HG03442 (cell line): ENCODE data around the gene RPL13A.
"Not testable (repeated sequence)": the region's sequence is repeated elsewhere in the genome, so short reads cannot be mapped to it uniquely, and the experiment has no call there.

Experiments used
- ATAC-seq: cut with Tn5 transposase; IDR thresholded peaks from one replicate; pipeline ENCODE4 v1.9.1; 2021; ENCODE audit warnings: mild to moderate bottlenecking, moderate library complexity; ENCODE audit not compliant: unreplicated experiment

Gene RPL13A

DNA sequence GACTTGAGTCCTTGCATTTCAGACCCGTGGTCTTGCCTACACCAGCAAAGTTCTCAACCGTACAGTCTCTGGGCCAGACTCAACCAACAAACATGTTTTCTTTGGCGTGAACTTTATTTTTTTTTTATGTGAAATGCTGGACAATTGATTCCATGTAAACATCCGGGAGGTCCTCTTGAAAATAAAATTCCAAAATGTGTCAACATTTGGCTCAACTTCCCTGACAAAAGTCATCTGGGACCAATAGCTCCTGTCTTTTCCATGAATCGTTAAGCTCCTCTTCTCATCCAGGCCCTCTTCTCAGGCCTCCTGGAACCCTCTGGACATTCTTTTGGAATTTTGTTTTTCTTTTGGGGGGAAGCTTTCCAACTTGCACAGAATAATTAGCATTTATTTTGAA, 31.6 kb upstream of the RPL13A start:
- no peak for ATAC-seq

GRCh38 chr19:49456326-49456725, 31.1 kb upstream of the RPL13A start:
- ATAC-seq = no peak

DNA sequence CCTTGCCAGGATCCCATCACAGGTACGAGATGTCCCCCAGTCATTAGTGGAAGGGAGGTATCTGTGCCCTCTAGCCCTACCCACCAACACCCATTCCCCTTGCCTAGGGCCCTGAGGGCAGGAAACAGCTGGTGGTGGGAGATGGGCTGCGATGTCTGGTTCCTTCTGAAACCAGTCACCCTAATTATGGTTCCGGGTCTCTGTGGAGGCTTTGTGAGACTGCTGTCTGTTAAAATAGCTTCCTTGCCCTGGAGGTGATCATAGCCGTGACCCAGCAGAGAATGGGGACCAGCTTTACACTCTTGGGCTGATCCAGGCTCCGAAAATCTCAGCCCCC, 28.9 kb upstream of the RPL13A start:
- ATAC-seq = no peak

- no peak for ATAC-seq
Observed at GRCh38 chr19:49459388-49459787, 28.0 kb upstream of the RPL13A start.

GRCh38 chr19:49461130-49461529, 26.3 kb upstream of the RPL13A start:
- ATAC-seq = not testable (repeated sequence)

- no peak for ATAC-seq
Observed at GRCh38 chr19:49461656-49462055, 25.8 kb upstream of the RPL13A start.

DNA sequence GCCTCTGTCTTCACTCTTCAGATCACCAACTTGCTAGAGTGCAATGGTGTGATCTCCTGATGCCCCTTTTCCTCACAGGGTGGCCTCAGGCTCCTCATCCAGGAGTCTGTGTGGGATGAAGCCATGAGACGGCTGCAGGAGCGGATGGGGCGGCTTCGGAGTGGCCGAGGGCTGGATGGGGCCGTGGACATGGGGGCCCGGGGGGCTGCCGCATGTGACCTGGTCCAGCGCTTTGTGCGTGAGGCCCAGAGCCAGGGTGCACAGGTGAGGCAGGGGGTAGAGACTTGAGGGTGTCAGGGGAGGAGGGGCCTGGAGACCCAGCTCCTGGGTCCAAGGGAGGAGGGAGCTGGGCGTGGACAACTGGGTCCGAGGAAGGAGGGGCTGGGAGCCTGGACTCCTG, 24.9 kb upstream of the RPL13A start:
- ATAC-seq = no peak

DNA sequence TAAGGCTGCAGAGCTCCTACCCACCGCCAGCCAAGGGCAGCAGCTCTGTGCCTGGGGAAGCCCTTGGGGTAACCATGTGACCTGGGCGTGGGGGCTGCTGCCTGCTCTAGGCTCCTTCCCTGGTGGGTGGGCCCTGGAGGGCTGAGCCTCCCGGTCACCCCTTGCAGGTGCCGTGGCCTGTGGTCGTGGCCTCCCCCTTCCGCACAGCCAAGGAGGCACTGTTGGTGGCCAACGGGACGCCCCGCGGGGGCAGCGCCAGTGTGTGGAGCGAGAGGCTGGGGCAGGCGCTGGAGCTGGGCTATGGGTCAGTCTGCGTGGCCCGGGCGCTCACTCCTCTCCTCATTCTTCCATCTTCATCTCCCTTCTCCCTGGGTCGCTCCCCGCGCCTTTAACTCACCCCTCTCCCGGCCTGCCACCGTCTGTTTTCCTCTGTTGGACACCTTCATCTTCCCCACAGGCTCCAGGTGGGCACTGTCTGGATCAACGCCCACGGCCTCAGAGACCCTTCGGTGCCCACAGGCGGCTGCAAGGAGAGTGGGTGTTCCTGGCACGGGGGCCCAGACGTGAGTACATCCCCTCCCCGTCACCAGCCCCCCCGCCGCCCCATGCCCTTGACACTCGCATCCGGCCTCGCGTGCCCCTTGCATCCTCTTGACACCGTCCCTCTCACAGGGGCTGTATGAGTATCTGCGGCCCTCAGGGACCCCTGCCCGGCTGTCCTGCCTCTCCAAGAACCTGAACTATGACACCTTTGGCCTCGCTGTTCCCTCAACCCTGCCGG, 23.3 kb upstream of the RPL13A start:
- no peak for ATAC-seq

- ATAC-seq = no peak
Observed at GRCh38 chr19:49465371-49465770, 22.0 kb upstream of the RPL13A start.

- ATAC-seq = no peak
Observed at GRCh38 chr19:49468199-49468598, 19.2 kb upstream of the RPL13A start.

- ATAC-seq = peak; percentile 59
Observed at GRCh38 chr19:49468746-49469447, 18.5 kb upstream of the RPL13A start.

GRCh38 chr19:49469828-49470614, 17.4 kb upstream of the RPL13A start:
- peak; percentile 44 for ATAC-seq

DNA sequence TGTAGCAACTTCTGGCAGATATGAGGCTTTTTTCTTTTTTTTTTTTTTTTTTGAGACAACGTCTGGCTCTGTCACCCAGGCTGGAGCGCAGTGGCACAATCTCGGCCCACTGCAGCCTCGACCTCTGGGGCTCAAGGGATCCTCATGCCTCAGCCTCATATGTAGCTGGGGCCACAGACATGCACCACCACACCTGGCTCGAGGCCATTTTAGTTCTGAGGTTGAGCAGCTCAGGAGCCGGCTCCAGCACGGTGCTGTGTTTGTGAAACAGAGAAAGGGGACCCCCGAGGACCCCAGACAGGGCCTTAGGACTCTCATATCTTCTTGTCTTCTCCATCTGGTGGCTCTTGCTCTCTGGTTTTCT, 16.8 kb upstream of the RPL13A start:
- ATAC-seq = no peak

- ATAC-seq = no peak
Observed at GRCh38 chr19:49472936-49473335, 14.5 kb upstream of the RPL13A start.

DNA sequence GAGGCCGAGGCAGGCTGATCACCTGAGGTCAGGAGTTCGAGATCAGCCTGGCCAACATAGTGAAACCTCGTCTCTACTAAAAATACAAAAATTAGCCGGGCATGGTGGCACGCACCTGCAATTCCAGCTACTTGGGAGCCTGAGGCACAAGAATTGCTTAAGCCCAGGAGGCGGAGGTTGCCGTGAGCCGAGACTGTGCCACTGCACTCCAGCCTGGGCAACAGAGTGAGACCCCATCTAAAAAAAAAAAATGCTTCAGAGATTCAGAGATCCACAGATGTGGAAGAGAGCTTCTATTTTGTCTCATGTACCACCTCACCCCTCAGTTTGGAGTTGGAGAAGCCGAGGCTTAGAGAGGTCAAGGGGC, 13.9 kb upstream of the RPL13A start:
- not testable (repeated sequence) for ATAC-seq

- ATAC-seq = peak; percentile 38
Observed at GRCh38 chr19:49473868-49474541, 13.4 kb upstream of the RPL13A start, which contains the start of gene FLT3LG. Gene FLT3LG, plus strand, starts transcription at chr19:49474215. Its CDS starts 425 bp downstream, at chr19:49474640.

- no peak for ATAC-seq
Observed at GRCh38 chr19:49474542-49474924, 12.9 kb upstream of the RPL13A start.

- ATAC-seq = no peak
Observed at GRCh38 chr19:49475191-49475917, 12.1 kb upstream of the RPL13A start.

DNA sequence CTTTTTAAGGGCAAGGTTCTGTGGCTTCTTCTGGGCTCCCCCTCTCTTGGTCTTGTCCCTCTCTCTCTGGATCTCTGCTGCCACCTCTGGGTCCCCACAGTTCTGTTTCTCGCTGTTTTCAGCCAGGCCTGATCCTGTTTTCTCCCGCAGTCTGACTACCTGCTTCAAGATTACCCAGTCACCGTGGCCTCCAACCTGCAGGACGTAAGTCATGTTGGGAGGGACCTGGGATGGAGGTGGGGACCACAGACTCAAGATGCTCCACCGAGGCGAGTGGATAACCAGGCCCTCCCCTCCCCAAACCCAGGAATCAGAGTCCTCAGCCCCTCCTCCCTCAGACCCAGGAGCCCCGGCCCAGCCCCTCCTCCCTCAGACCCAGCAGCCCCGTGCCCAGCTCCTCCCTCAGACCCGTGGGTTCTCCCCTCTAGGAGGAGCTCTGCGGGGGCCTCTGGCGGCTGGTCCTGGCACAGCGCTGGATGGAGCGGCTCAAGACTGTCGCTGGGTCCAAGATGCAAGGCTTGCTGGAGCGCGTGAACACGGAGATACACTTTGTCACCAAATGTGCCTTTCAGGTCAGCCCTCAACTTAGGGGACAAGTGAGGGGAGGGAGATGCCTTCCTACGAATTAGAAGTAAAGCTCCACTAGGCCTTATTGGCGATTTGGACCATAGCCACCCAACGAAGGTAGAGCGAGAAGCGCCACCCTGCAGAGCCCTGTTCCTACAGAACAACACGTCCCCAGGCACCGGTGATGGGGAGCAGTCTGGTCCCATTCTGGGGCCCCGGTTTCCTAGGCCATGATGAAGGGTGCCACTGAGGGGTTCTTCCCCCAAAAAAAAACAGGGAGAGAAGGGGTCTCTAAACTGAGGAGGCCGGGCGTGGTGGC, 11.2 kb upstream of the RPL13A start:
- no peak for ATAC-seq
